ENCODE data around the gene EEF1AKMT4.

The EEF1AKMT4 gene

GRCh38 chr3:184298759-184299487 is 49.5 kb downstream of the EEF1AKMT4 start, which contains the start of gene PSMD2:
Gene PSMD2, plus strand, starts transcription at chr3:184299241. Its CDS starts 26 bp downstream, at chr3:184299267.
- Histone ChIP-seq H2BK12ac (ENCODE audit: low read length in 2 of 2) (peak within 1 kb of the TSS in 1 of 2 experiments; percentile 15), H4K8ac (ENCODE audit: low read length) (peak within 1 kb of the TSS; percentile 86), H3K79me1 (replicated peaks; ENCODE audit: low read length, poor library complexity, severe bottlenecking) (peaks cover 3% of the 10 kb centered on the region), H2AFZ (ENCODE audit: low read depth, low read length) (peak within 1 kb of the TSS; percentile 76), H3K9ac (ENCODE audit: low read length) (peak within 1 kb of the TSS; percentile 97), H2BK5ac (ENCODE audit: low read depth, low read length, poor library complexity, severe bottlenecking) (peak within 1 kb of the TSS; percentile 39), H3K4ac (ENCODE audit: low read depth in 1 of 2, low read length in 2 of 2) (peak within 1 kb of the TSS; percentile 2 to 87), H2BK15ac (ENCODE audit: low read depth, poor library complexity, severe bottlenecking) (peak within 1 kb of the TSS; percentile 73), H4K91ac (ENCODE audit: low read length) (peak within 1 kb of the TSS; percentile 76), H3K14ac (ENCODE audit: low read length in 2 of 2) (peak within 1 kb of the TSS in 1 of 2 experiments; percentile 82), H3K4me3 (ENCODE audit: insufficient read depth in 1 of 2, low read depth in 1 of 2, low read length in 2 of 2) (peak within 1 kb of the TSS; percentile 91 to 96), H2AK5ac (ENCODE audit: low read length, severe bottlenecking) (peak within 1 kb of the TSS; percentile 26), H3K27ac (ENCODE audit: low read length, poor library complexity, severe bottlenecking) (peak within 1 kb of the TSS; percentile 75), H3K4me1 (ENCODE audit: control insufficient read depth, insufficient read depth, low read depth, low read length) (peaks cover 3% of the 10 kb centered on the region), H3K27me3 (ENCODE audit: control insufficient read depth in 1 of 2, insufficient read depth in 1 of 2, low read length in 2 of 2) (peaks cover 0 to 3% of the 10 kb centered on the region in 2 experiments), H3K4me2 (ENCODE audit: low read length, poor library complexity, severe bottlenecking) (peak within 1 kb of the TSS; percentile 76), H3K9me3 (ENCODE audit: control insufficient read depth, low read length) (no peaks in the 10 kb centered on the region), H3K36me3 (ENCODE audit: control insufficient read depth in 1 of 2, insufficient read depth in 2 of 2, low read depth in 1 of 2, low read length in 2 of 2) (peaks cover 25 to 38% of the 10 kb centered on the region in 2 experiments), H3K18ac (ENCODE audit: low read depth in 1 of 2, low read length in 2 of 2) (peak within 1 kb of the TSS; percentile 82 to 83), H3K23ac (ENCODE audit: low read length in 2 of 2) (peak within 1 kb of the TSS in 1 of 2 experiments; percentile 47), H2BK120ac (ENCODE audit: low read depth, low read length) (no peak within 1 kb of the TSS)
- DNase-seq = peak; percentile 96
- under 1% methylated on average over 60 of the region's 78 CpGs for WGBS

- peak overlapping the region; percentile 53 for H4K8ac ChIP-seq (ENCODE audit: low read length)
- H2BK5ac ChIP-seq (ENCODE audit: low read depth, low read length, poor library complexity, severe bottlenecking) = peak overlapping the region; percentile 39
- peaks cover 3% of the 10 kb centered on the region for H3K79me1 ChIP-seq (replicated peaks; ENCODE audit: low read length, poor library complexity, severe bottlenecking)
- H3K4me3 ChIP-seq (ENCODE audit: insufficient read depth in 1 of 2, low read depth in 1 of 2, low read length in 2 of 2) = peak overlapping the region; percentile 91 to 96
- peak overlapping the region; percentile 76 for H3K4me2 ChIP-seq (ENCODE audit: low read length, poor library complexity, severe bottlenecking)
- peaks cover 0 to 2% of the 10 kb centered on the region in 2 experiments for H3K27me3 ChIP-seq (ENCODE audit: control insufficient read depth in 1 of 2, insufficient read depth in 1 of 2, low read length in 2 of 2)
- H2AFZ ChIP-seq (ENCODE audit: low read depth, low read length) = peak overlapping the region; percentile 76
- peaks cover 3% of the 10 kb centered on the region for H3K4me1 ChIP-seq (ENCODE audit: control insufficient read depth, insufficient read depth, low read depth, low read length)
- H3K23ac ChIP-seq (ENCODE audit: low read length in 2 of 2) = peak overlapping the region in 1 of 2 experiments; percentile 47
- H3K36me3 ChIP-seq (ENCODE audit: control insufficient read depth in 1 of 2, insufficient read depth in 2 of 2, low read depth in 1 of 2, low read length in 2 of 2) = peaks cover 32 to 46% of the 10 kb centered on the region in 2 experiments
- H2AK5ac ChIP-seq (ENCODE audit: low read length, severe bottlenecking) = peak overlapping the region; percentile 26
- peak; percentile 79 for DNase-seq
- peak overlapping the region; percentile 76 for H4K91ac ChIP-seq (ENCODE audit: low read length)
- WGBS = 17% methylated on average over 26 of the region's 29 CpGs
- H2BK15ac ChIP-seq (ENCODE audit: low read depth, poor library complexity, severe bottlenecking) = peak overlapping the region; percentile 73
- peak overlapping the region in 1 of 2 experiments; percentile 15 for H2BK12ac ChIP-seq (ENCODE audit: low read length in 2 of 2)
- H3K14ac ChIP-seq (ENCODE audit: low read length in 2 of 2) = peak overlapping the region in 1 of 2 experiments; percentile 82
- no peaks in the 10 kb centered on the region for H3K9me3 ChIP-seq (ENCODE audit: control insufficient read depth, low read length)
- peak overlapping the region; percentile 75 for H3K27ac ChIP-seq (ENCODE audit: low read length, poor library complexity, severe bottlenecking)
- peak overlapping the region; percentile 73 to 82 for H3K18ac ChIP-seq (ENCODE audit: low read depth in 1 of 2, low read length in 2 of 2)
- H2BK120ac ChIP-seq (ENCODE audit: low read depth, low read length) = no peak overlapping the region
- H3K9ac ChIP-seq (ENCODE audit: low read length) = peak overlapping the region; percentile 97
- peak overlapping the region in 1 of 2 experiments; percentile 87 for H3K4ac ChIP-seq (ENCODE audit: low read depth in 1 of 2, low read length in 2 of 2)
Measured at GRCh38 chr3:184299488-184300377, 50.3 kb downstream of the EEF1AKMT4 start.

DNA sequence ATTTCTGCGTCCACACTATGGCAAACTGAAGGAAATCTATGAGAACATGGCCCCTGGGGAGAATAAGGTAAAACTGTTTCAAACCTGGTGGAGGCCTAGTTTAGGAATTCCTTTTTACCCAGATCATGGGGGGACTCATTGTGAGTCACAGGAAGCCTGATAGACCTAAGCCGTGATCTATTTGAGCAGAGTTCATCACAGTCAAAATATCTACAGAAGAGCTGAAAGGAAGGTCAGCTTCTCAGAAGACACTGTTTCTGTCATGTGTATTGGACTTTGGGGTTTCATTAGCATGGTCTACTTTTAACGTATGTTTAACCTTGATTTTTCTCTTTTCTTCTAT is 50.9 kb downstream of the EEF1AKMT4 start:
- 34% methylated on average over 3 of the region's 3 CpGs for WGBS
- no peak overlapping the region for H3K18ac ChIP-seq (ENCODE audit: low read depth in 1 of 2, low read length in 2 of 2)

More for the DNA sequence above, 50.9 kb downstream of the EEF1AKMT4 start:
- H2BK12ac ChIP-seq (ENCODE audit: low read length in 2 of 2) = no peak overlapping the region
- H2BK5ac ChIP-seq (ENCODE audit: low read depth, low read length, poor library complexity, severe bottlenecking) = no peak overlapping the region
- no peak overlapping the region for H2AK5ac ChIP-seq (ENCODE audit: low read length, severe bottlenecking)
- H3K4me1 ChIP-seq (ENCODE audit: control insufficient read depth, insufficient read depth, low read depth, low read length) = peaks cover 3% of the 10 kb centered on the region
- H3K9ac ChIP-seq (ENCODE audit: low read length) = peak overlapping the region; percentile 97
- no peak overlapping the region for H2BK15ac ChIP-seq (ENCODE audit: low read depth, poor library complexity, severe bottlenecking)
- peak overlapping the region; percentile 76 for H3K4me2 ChIP-seq (ENCODE audit: low read length, poor library complexity, severe bottlenecking)
- H3K14ac ChIP-seq (ENCODE audit: low read length in 2 of 2) = no peak overlapping the region
- H3K27ac ChIP-seq (ENCODE audit: low read length, poor library complexity, severe bottlenecking) = peak overlapping the region; percentile 75
- H3K9me3 ChIP-seq (ENCODE audit: control insufficient read depth, low read length) = no peaks in the 10 kb centered on the region
- no peaks in the 10 kb centered on the region for H3K27me3 ChIP-seq (ENCODE audit: control insufficient read depth in 1 of 2, insufficient read depth in 1 of 2, low read length in 2 of 2)
- no peak overlapping the region for H3K4ac ChIP-seq (ENCODE audit: low read depth in 1 of 2, low read length in 2 of 2)
- DNase-seq = peak; percentile 49
- peaks cover 32 to 52% of the 10 kb centered on the region in 2 experiments for H3K36me3 ChIP-seq (ENCODE audit: control insufficient read depth in 1 of 2, insufficient read depth in 2 of 2, low read depth in 1 of 2, low read length in 2 of 2)
- no peak overlapping the region for H4K8ac ChIP-seq (ENCODE audit: low read length)
- peak overlapping the region in 1 of 2 experiments; percentile 96 for H3K4me3 ChIP-seq (ENCODE audit: insufficient read depth in 1 of 2, low read depth in 1 of 2, low read length in 2 of 2)
- H4K91ac ChIP-seq (ENCODE audit: low read length) = no peak overlapping the region
- no peak overlapping the region for H2AFZ ChIP-seq (ENCODE audit: low read depth, low read length)
- H3K23ac ChIP-seq (ENCODE audit: low read length in 2 of 2) = no peak overlapping the region
- H2BK120ac ChIP-seq (ENCODE audit: low read depth, low read length) = no peak overlapping the region
- peaks cover 3% of the 10 kb centered on the region for H3K79me1 ChIP-seq (replicated peaks; ENCODE audit: low read length, poor library complexity, severe bottlenecking)
